ENCODE data around the gene NTNG2.

GRCh38 chr9:132237481-132237880, 75.6 kb downstream of the NTNG2 start:
- no peak for TF ChIP-seq GATA2 (IDR thresholded peaks at IDR 0.05; ENCODE audit: low read depth, low read length)
- no peak for TF ChIP-seq GATA3 (IDR thresholded peaks at IDR 0.05; ENCODE audit: low read depth, low read length)
